A549 (cell line): ENCODE measurements around the gene OCA2. TPM values are rescaled to one million over a fixed set of nuclear protein-coding genes. Genes with fewer than 3 reads are reported as not detected.

ENCODE experiments used
- ATAC-seq, 2 experiments: fragments of 200-7000 bp in 1 of 2; fragments of >200 bp in 1 of 2; cut with Nextera tagmentation in 1 of 2; cut with Tn5 transposase in 1 of 2; 3 replicates each; pipeline versions ENCODE4 v1.8.0 to v1.9.1; 2018 to 2020; ENCODE audit warnings: mild to moderate bottlenecking in 1 of 2, moderate library complexity in 1 of 2
- CTCF ChIA-PET: fragments of 300-600 bp; sonication (Branson Sonifier 250); formaldehyde crosslinking; extraction: SDS; loops from one replicate; lab custom pipeline; 2021; ENCODE audit warnings: antibody characterized with exemption, inconsistent platforms; lab: Yijun Ruan, JAX
- POLR2A ChIA-PET: fragments of 350-600 bp; formaldehyde crosslinking; extraction: SDS; loops from one replicate; lab custom pipeline; 2021; ENCODE audit warnings: antibody characterized with exemption, inconsistent platforms; lab: Yijun Ruan, JAX
- DNase-seq, 2 experiments: peaks; one replicate each; pipeline versions ENCODE4 v3.0.0 to v3.0.0-alpha.2; 2011 to 2016; ENCODE audit warnings: low read depth in 1 of 2, low spot score in 1 of 2
- FAIRE-seq: peaks from 2 replicates; lab custom pipeline; 2011; peaks lifted over from hg19 to GRCh38; lab: Jason Lieb, UNC
- H3K27ac ChIP-seq, 2 experiments: fragments of >200 bp; sonication (Bioruptor Twin); formaldehyde crosslinking; 3 replicates each; pipeline ENCODE4 v1.5.1; 2016 to 2017
- H3K4me1 ChIP-seq: fragments of >200 bp; sonication (Bioruptor Twin); formaldehyde crosslinking; 3 replicates; pipeline ENCODE4 v1.6.1; 2016
- H3K4me2 ChIP-seq: fragments of >200 bp; sonication (Bioruptor Twin); formaldehyde crosslinking; 3 replicates; pipeline ENCODE4 v1.6.1; 2016
- H3K4me3 ChIP-seq: fragments of >200 bp; sonication (Bioruptor Twin); formaldehyde crosslinking; 3 replicates; pipeline ENCODE4 v1.5.1; 2016
- H3K9me3 ChIP-seq: fragments of >200 bp; sonication (Bioruptor Twin); formaldehyde crosslinking; 3 replicates; pipeline ENCODE4 v1.6.1; 2016
- ATOH8 ChIP-seq: fragments of 250-450 bp; sonication (Bioruptor Pico); IDR thresholded peaks from 2 replicates; pipeline ENCODE4 v1.5.0; 2020; ENCODE audit warnings: low read depth, mild to moderate bottlenecking, moderate library complexity
- CBX8 ChIP-seq: fragments of 200-600 bp; sonication (generic); IDR thresholded peaks from 2 replicates; pipeline ENCODE4 v1.6.1; 2016
- CHD4 ChIP-seq: fragments of 200-600 bp; sonication (generic); IDR thresholded peaks from 2 replicates; pipeline ENCODE4 v1.6.1; 2016; ENCODE audit warnings: antibody characterized with exemption, mild to moderate bottlenecking, borderline replicate concordance
- CTCF ChIP-seq: fragments of >200 bp; sonication (Bioruptor Twin); formaldehyde crosslinking; IDR thresholded peaks from 3 replicates; pipeline ENCODE4 v1.5.1; 2016
- EHF ChIP-seq: fragments of 250-450 bp; sonication (Bioruptor Pico); IDR thresholded peaks from 2 replicates; pipeline ENCODE4 v1.5.0; 2020; ENCODE audit warnings: mild to moderate bottlenecking
- EHMT2 ChIP-seq: fragments of 200-600 bp; sonication (generic); IDR thresholded peaks from 2 replicates; pipeline ENCODE4 v1.6.1; 2016; ENCODE audit warnings: antibody characterized with exemption, low read depth, mild to moderate bottlenecking, moderate library complexity
- ELK1 ChIP-seq: fragments of 150-350 bp; IDR thresholded peaks from 2 replicates; pipeline ENCODE4 v1.6.1; 2014; ENCODE audit warnings: low read depth, mild to moderate bottlenecking, low read length
- EP300 ChIP-seq, 2 experiments: fragments of >200 bp; sonication (Bioruptor Twin); formaldehyde crosslinking; IDR thresholded peaks; 2 replicates in 1 of 2; 3 replicates in 1 of 2; pipeline ENCODE4 v1.6.1; 2016 to 2017
- FOSB ChIP-seq: fragments of 250-450 bp; sonication (Bioruptor Pico); IDR thresholded peaks from 2 replicates; pipeline ENCODE4 v1.5.0; 2020; ENCODE audit warnings: mild to moderate bottlenecking, moderate library complexity
- FOXS1 ChIP-seq: fragments of 250-450 bp; sonication (Bioruptor Pico); IDR thresholded peaks from 2 replicates; pipeline ENCODE4 v1.5.0; 2020; ENCODE audit warnings: mild to moderate bottlenecking, moderate library complexity
- GATA3 ChIP-seq: IDR thresholded peaks from 2 replicates; pipeline ENCODE4 v1.6.1; 2012; ENCODE audit warnings: borderline replicate concordance
- HEYL ChIP-seq: fragments of 250-450 bp; sonication (Bioruptor Pico); IDR thresholded peaks from 2 replicates; pipeline ENCODE4 v1.8.0; 2021; ENCODE audit warnings: mild to moderate bottlenecking, moderate library complexity
- HOXA7 ChIP-seq: fragments of 250-450 bp; sonication (Bioruptor Pico); IDR thresholded peaks from 2 replicates; pipeline ENCODE4 v1.5.0; 2020; ENCODE audit warnings: mild to moderate bottlenecking, moderate library complexity
- JUN ChIP-seq, 2 experiments: fragments of >200 bp; sonication (Bioruptor Twin); formaldehyde crosslinking; IDR thresholded peaks; 2 replicates in 1 of 2; 3 replicates in 1 of 2; pipeline ENCODE4 v1.6.1; 2016 to 2017
- MAX ChIP-seq: IDR thresholded peaks from 2 replicates; pipeline ENCODE4 v1.6.1; 2012
- NR3C1 ChIP-seq: fragments of >200 bp; sonication (Bioruptor Twin); formaldehyde crosslinking; IDR thresholded peaks from 3 replicates; pipeline ENCODE4 v1.6.1; 2017
- PHF8 ChIP-seq: fragments of 200-600 bp; sonication (generic); IDR thresholded peaks from 2 replicates; pipeline ENCODE4 v1.6.1; 2016; ENCODE audit warnings: low read depth, mild to moderate bottlenecking, antibody characterized with exemption, moderate library complexity, borderline replicate concordance
- POLR2A ChIP-seq: IDR thresholded peaks from 2 replicates; pipeline ENCODE4 v1.6.1; 2012; ENCODE audit warnings: mild to moderate bottlenecking, low read length
- RAD21 ChIP-seq, 2 experiments: fragments of >200 bp in 1 of 2; sonication (Bioruptor Twin) in 1 of 2; formaldehyde crosslinking in 1 of 2; IDR thresholded peaks in 1 of 2; conservative IDR thresholded peaks in 1 of 2; 2 replicates in 1 of 2; 3 replicates in 1 of 2; pipeline ENCODE4 v1.6.1; 2012 to 2018; ENCODE audit warnings: inconsistent platforms in 1 of 2
- RARB ChIP-seq: fragments of 250-450 bp; sonication (Bioruptor Pico); IDR thresholded peaks from 2 replicates; pipeline ENCODE4 v1.8.0; 2021; ENCODE audit warnings: mild to moderate bottlenecking, moderate library complexity
- RCOR1 ChIP-seq: fragments of 150-350 bp; IDR thresholded peaks from 2 replicates; pipeline ENCODE4 v1.6.1; 2014; ENCODE audit warnings: antibody characterized with exemption, low read length, low read depth
- SREBF2 ChIP-seq: fragments of 450-650 bp; IDR thresholded peaks from 2 replicates; pipeline ENCODE4 v1.6.1; 2014; ENCODE audit warnings: mild to moderate bottlenecking, moderate library complexity
- ZC3H11A ChIP-seq: fragments of 450-650 bp; IDR thresholded peaks from 2 replicates; pipeline ENCODE4 v1.6.1; 2014; ENCODE audit warnings: antibody characterized with exemption, mild to moderate bottlenecking
- ZSCAN20 ChIP-seq: fragments of 250-450 bp; sonication (Bioruptor Pico); IDR thresholded peaks from 2 replicates; pipeline ENCODE4 v1.8.0; 2022; ENCODE audit warnings: mild to moderate bottlenecking, moderate library complexity
- WGBS: methylation state at CpG from one replicate; pipeline ENCODE4 v1.1.6; 2017; ENCODE audit errors: missing lambda C conversion rate; 5-methylcytosine and 5-hydroxymethylcytosine counted together
- polyA plus RNA-seq, 4 experiments: library from polyadenylated mRNA; depleted of rRNA in 3 of 4; stranded (reverse); fragments of >200 nt; fragmentation: RNase III in 1 of 4; extraction: RNeasy Plus Mini Kit Qiagen cat#74134 plus additional on column Dnase treatment in 1 of 4; gene quantifications; 2 replicates in 3 of 4; 3 replicates in 1 of 4; pipeline ENCODE4 v1.2.3, GENCODE V29; 2011 to 2017

The OCA2 gene
- polyA plus RNA-seq, 2 of the 4 experiments (the other 2 are of a cell fraction), result 0.17 to 0.25 TPM

- POLR2A ChIA-PET, result no interaction called here
- DNase-seq (no peak), FAIRE-seq (no peak), ATAC-seq (no peak)
- Histone ChIP-seq H3K9me3 (no peaks in the 10 kb centered on the region; the same call in 2 of the 3 replicates), H3K4me1 (no peaks in the 10 kb centered on the region), H3K4me3 (no peak overlapping the region), H3K4me2 (no peak overlapping the region), H3K27ac (no peak overlapping the region)
- WGBS, result 34% methylated on average over 12 of the region's 12 CpGs
- CTCF ChIA-PET, result no interaction called here
- no peak for TF ChIP-seq EP300 (IDR thresholded peaks at IDR 0.05)
- no peak for TF ChIP-seq CTCF
- TF ChIP-seq FOSB (CRISPR knock-in tag), result no peak
- no peak for TF ChIP-seq CBX8
- TF ChIP-seq PHF8, result no peak
- no peak for TF ChIP-seq ATOH8 (CRISPR knock-in tag)
- TF ChIP-seq NR3C1, result no peak
- TF ChIP-seq MAX, result no peak
- no peak for TF ChIP-seq POLR2A
- TF ChIP-seq GATA3, result no peak
- no peak for TF ChIP-seq EHMT2
- no peak for TF ChIP-seq SREBF2
Measured at GRCh38 chr15:27865323-27865922, 233.7 kb downstream of the OCA2 start.

- H3K9me3 ChIP-seq, result no peaks in the 10 kb centered on the region; the same call in 2 of the 3 replicates
- H3K4me1 ChIP-seq, result no peaks in the 10 kb centered on the region
- no peak overlapping the region for H3K27ac ChIP-seq
- ChIA-PET POLR2A (no interaction called here), CTCF (no interaction called here)
- FAIRE-seq (no peak), DNase-seq (no peak), ATAC-seq (no peak)
- H3K4me3 ChIP-seq, result no peak overlapping the region
- WGBS, result 32% methylated on average over 8 of the region's 8 CpGs
- TF ChIP-seq RCOR1, result no peak
- no peak for TF ChIP-seq FOXS1 (CRISPR knock-in tag)
- TF ChIP-seq FOSB (CRISPR knock-in tag), result no peak
- no peak for TF ChIP-seq ELK1
- TF ChIP-seq RARB (CRISPR knock-in tag), result no peak
- TF ChIP-seq HEYL (CRISPR knock-in tag), result no peak
- H3K4me2 ChIP-seq, result no peak overlapping the region
Measured at GRCh38 chr15:27864719-27865118, 234.4 kb downstream of the OCA2 start.

GRCh38 chr15:27864086-27864485 lies 235.0 kb downstream of the OCA2 start:
- ATAC-seq, result no peak
- 19% methylated on average over 2 of the region's 2 CpGs for WGBS
- no peaks in the 10 kb centered on the region; the same call in 2 of the 3 replicates for H3K9me3 ChIP-seq
- FAIRE-seq, result no peak
- no peak for DNase-seq
- no peak for TF ChIP-seq JUN (IDR thresholded peaks at IDR 0.05)
- no peak for TF ChIP-seq ZC3H11A
- no peak for TF ChIP-seq CBX8
- no peak for TF ChIP-seq HOXA7 (CRISPR knock-in tag)
- TF ChIP-seq EHF (CRISPR knock-in tag), result no peak
- TF ChIP-seq ZSCAN20 (CRISPR knock-in tag), result no peak
- TF ChIP-seq CHD4, result no peak
- TF ChIP-seq FOXS1 (CRISPR knock-in tag), result no peak
- no peak for TF ChIP-seq RAD21 (conservative IDR thresholded peaks at IDR 0.05 in 1 of 2, IDR thresholded peaks at IDR 0.05 in 1 of 2)
- TF ChIP-seq EHMT2, result no peak
- no peak overlapping the region for H3K4me3 ChIP-seq
- ChIA-PET POLR2A (no interaction called here), CTCF (no interaction called here)
- H3K4me2 ChIP-seq, result no peak overlapping the region
- no peak overlapping the region for H3K27ac ChIP-seq
- H3K4me1 ChIP-seq, result no peaks in the 10 kb centered on the region
